Muscle layer of colon (tissue), 2 donors: ENCODE data around the gene KRTAP1-5.
"Not testable (repeated sequence)": the region's sequence is repeated elsewhere in the genome, so short reads cannot be mapped to it uniquely, and the experiment has no call there.

Experiments
- H3K27ac ChIP-seq: one replicate; pipeline ENCODE4 v1.7.0; 2013; ENCODE audit warnings: low read depth, mild to moderate bottlenecking, low read length, moderate library complexity
- H3K27me3 ChIP-seq, 2 donors: one replicate each; pipeline ENCODE4 v1.7.0; 2013; ENCODE audit warnings: low read length in 2 of 2, mild to moderate bottlenecking in 2 of 2; ENCODE audit not compliant: insufficient read depth in 2 of 2, control insufficient read depth in 1 of 2
- H3K36me3 ChIP-seq: one replicate; pipeline ENCODE4 v1.7.0; 2013; ENCODE audit warnings: mild to moderate bottlenecking, low read length; ENCODE audit not compliant: insufficient read depth
- H3K4me1 ChIP-seq: one replicate; pipeline ENCODE4 v1.7.0; 2013; ENCODE audit warnings: mild to moderate bottlenecking, low read length; ENCODE audit not compliant: insufficient read depth
- H3K4me3 ChIP-seq, 2 donors: one replicate each; pipeline ENCODE4 v1.7.0; 2013; ENCODE audit warnings: low read length in 2 of 2, low read depth in 1 of 2, mild to moderate bottlenecking in 1 of 2, moderate library complexity in 1 of 2
- H3K9ac ChIP-seq: one replicate; pipeline ENCODE4 v1.7.0; 2013; ENCODE audit warnings: low read length
- H3K9me3 ChIP-seq: one replicate; pipeline ENCODE4 v1.7.0; 2013; ENCODE audit warnings: mild to moderate bottlenecking, low read length
- donor health status: abdominal sarcoma.
- donor health status: Adenocarcinoma of cecum.

Gene KRTAP1-5

DNA sequence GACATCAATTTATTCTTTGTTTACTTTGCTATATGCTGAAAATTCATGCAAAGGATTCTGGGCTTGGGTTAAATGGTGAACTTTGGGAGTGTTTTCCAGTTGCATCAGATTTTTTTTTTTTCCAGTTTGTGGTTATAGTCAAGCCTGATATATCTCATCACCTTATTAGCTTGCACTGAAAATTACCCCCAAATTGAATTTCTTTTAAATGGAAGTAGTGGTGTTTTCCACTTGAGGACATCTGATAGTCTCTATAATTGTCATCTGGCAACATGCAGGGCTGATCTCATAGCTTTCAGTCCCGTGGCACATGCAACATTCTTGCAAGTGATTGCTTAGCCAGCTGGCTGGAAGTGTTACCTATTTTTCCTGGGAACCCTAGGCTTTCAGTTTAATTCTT lies 13.4 kb downstream of the KRTAP1-5 start:
- Histone ChIP-seq H3K4me1 (no peaks in the 10 kb centered on the region), H3K36me3 (no peaks in the 10 kb centered on the region), H3K27ac (no peak overlapping the region), H3K9ac (no peak overlapping the region), H3K9me3 (no peaks in the 10 kb centered on the region), H3K27me3 (peaks cover 0 to 3% of the 10 kb centered on the region in 2 donors), H3K4me3 (no peak overlapping the region)

DNA sequence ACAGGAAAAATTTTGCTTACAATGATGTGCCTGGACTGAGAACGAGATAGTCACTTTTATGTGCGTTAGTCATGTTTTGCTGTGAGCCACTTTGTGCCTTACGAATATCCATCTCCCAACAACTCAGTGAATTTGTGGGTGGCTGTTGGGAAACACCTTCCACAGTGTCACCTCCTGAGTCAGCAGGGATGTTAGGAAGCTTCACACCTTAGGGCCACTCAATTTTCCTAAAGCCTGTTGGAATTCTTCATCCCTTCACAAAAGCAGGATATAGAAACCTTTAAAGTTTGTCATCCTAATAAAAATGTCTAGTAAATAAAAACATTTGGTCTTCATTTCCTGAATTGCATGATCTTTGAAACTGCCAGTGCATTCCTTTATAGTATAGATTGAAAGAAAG lies 13.8 kb downstream of the KRTAP1-5 start:
- Histone ChIP-seq H3K4me1 (no peaks in the 10 kb centered on the region), H3K27me3 (peaks cover 0 to 3% of the 10 kb centered on the region in 2 donors), H3K9me3 (no peaks in the 10 kb centered on the region), H3K27ac (no peak overlapping the region), H3K9ac (no peak overlapping the region), H3K4me3 (no peak overlapping the region), H3K36me3 (no peaks in the 10 kb centered on the region)

DNA sequence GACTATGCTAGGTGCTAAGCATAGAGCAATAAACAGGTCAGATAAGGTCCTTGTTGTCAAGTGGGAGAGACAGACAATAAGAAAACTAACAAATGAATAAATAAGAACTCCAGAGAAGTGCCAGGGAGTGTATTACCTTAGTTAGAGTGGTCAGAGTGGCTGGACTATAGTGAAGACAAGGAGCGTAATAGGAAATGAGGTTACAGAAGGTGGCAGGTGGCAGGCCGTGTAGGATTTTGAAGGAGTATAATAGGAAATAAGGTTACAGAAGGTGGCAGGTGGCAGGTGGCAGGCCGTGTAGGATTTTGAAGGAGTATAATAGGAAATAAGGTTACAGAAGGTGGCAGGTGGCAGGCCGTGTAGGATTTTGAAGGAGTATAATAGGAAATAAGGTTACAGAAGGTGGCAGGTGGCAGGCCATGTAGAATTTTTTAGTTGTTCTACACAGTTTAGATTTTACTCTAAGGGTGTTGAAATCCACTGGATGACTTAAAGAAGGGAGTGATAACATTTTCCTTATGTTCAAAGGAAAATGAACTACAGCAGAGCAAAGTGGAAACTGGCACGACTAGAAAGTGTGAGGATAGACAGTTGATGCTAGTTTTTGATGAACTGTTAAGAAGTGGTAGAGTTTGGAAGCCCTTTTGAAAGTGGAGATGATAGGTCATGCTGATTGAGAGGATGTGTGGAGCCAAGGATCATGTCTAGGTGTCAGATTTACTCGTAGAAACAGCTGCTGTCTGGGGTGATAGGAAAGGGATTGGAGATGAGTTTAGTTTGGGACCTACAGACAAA lies 14.5 kb downstream of the KRTAP1-5 start:
- Histone ChIP-seq H3K27ac (no peak overlapping the region), H3K9me3 (no peaks in the 10 kb centered on the region), H3K9ac (no peak overlapping the region), H3K27me3 (peaks cover 0 to 3% of the 10 kb centered on the region in 2 donors), H3K36me3 (no peaks in the 10 kb centered on the region), H3K4me3 (no peak overlapping the region), H3K4me1 (no peaks in the 10 kb centered on the region)

DNA sequence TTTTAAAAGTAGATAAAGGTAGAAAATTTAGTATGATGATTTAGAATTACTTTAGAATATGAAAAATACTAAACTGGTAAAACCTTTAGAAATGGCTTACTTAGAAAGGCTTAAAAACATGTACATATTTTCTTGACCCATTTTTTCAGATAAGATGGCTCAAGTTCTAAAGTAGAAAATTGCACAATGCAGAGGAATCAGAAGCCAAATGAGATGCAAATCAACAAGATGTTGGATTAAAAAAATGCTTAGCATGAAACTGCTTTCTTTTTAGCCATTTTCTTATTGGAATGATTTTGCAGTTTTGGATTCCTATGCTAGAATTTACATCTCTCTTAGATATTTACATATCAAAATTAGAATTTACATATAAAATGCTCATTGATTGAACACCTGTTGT lies 16.6 kb downstream of the KRTAP1-5 start:
- peaks cover 0 to 3% of the 10 kb centered on the region in 2 donors for H3K27me3 ChIP-seq
- no peak overlapping the region for H3K27ac ChIP-seq
- H3K4me1 ChIP-seq: no peaks in the 10 kb centered on the region
- H3K9me3 ChIP-seq: no peaks in the 10 kb centered on the region
- no peak overlapping the region for H3K4me3 ChIP-seq
- no peak overlapping the region for H3K9ac ChIP-seq
- no peaks in the 10 kb centered on the region for H3K36me3 ChIP-seq

DNA sequence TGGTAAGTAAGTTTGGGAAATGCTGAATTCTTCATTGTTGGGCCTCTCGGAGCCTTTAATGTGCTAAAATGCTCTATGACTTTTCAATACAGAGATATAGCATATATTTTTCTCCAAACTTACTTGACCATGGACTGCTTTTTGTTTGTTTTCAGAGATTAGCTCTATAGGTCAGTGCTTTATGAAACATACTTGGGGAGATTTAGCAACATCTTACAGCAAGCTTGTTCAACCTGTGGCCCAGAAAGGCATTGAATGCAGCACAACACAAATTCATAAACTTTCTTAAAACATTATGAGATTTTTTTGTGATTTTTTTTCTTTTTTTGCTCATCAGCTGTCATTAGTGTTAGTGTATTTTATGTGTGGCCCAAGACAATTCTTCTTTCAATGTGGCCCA lies 17.1 kb downstream of the KRTAP1-5 start:
- Histone ChIP-seq H3K36me3 (no peaks in the 10 kb centered on the region), H3K4me1 (no peaks in the 10 kb centered on the region), H3K9me3 (no peaks in the 10 kb centered on the region), H3K9ac (no peak overlapping the region), H3K27ac (no peak overlapping the region), H3K4me3 (no peak overlapping the region), H3K27me3 (peaks cover 0 to 3% of the 10 kb centered on the region in 2 donors)

DNA sequence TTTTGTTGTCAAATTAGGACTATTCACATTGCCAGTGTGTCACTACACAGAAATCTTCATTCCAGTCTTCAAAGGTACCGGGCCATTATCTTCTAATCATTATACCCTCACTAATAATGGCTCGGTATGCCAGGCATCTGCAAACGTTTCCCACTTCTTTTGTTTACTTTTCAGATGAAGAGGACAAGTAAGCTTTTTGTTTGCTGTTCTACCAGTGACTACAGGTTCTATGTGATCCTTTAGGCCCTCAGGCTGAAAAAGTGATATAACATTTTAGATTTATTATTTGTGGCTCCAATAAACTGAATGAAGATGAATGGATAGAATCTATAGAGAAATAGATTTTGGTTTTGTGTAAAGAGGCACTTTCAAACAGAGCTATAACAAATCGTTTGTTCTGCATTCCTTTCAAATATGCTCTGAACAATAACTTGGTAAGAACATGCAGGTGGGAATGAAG lies 17.7 kb downstream of the KRTAP1-5 start:
- H3K27me3 ChIP-seq: no peaks in the 10 kb centered on the region
- H3K4me3 ChIP-seq: no peak overlapping the region
- no peak overlapping the region for H3K27ac ChIP-seq
- no peak overlapping the region for H3K9ac ChIP-seq
- no peaks in the 10 kb centered on the region for H3K36me3 ChIP-seq
- no peaks in the 10 kb centered on the region for H3K9me3 ChIP-seq
- H3K4me1 ChIP-seq: no peaks in the 10 kb centered on the region

DNA sequence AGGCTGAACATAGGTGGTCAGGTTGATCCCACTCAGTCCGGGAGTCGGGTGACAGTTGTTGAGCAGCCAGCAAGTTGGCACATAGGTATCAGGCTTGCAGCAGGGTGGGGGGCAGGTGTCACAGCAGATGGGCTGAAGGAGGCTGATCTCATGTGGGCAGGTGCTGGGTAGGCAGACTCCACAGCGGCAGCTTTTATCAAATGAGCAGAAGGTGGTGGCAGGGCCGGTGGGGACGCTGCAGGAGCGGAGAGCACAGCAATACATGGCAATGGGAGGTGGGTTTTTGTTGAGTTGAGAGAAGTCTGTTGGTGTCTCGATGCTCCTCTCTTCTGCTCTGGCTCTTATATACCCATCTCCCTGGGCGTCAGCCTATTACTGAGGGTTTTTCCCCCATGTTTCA lies 18.2 kb downstream of the KRTAP1-5 start, which contains the start of gene KRTAP3-1:
Gene KRTAP3-1 (minus strand): TSS at position 318 of the 400 bp plus-strand sequence. CDS start 54 bp downstream, at position 264.
- no peaks in the 10 kb centered on the region for H3K4me1 ChIP-seq
- no peaks in the 10 kb centered on the region for H3K9me3 ChIP-seq
- no peaks in the 10 kb centered on the region for H3K36me3 ChIP-seq
- no peak within 1 kb of the TSS for H3K4me3 ChIP-seq
- H3K27ac ChIP-seq: no peak within 1 kb of the TSS
- no peak within 1 kb of the TSS for H3K9ac ChIP-seq
- H3K27me3 ChIP-seq: no peaks in the 10 kb centered on the region

DNA sequence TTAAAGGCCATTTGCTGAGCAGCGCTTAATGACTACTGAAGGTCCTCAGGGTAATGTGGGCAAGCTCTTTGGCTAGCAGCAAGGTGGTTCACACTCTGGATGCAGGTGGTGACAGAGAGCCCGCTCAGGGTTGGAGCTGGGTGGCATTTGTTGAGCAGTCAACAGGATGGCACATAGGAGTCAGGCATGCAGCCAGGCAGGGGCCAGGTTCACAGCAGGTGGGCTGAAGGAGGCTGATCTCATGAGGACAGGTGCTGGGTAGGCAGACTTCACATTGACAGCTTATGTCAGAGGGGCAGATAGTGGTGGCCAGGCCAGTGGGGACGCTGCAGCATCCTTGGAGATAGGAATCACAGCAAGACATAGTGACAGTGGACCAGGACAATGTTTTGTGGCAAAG lies 22.6 kb downstream of the KRTAP1-5 start:
- Histone ChIP-seq H3K27ac (no peak overlapping the region), H3K9ac (no peak overlapping the region), H3K9me3 (no peaks in the 10 kb centered on the region), H3K4me3 (no peak overlapping the region), H3K4me1 (no peaks in the 10 kb centered on the region), H3K27me3 (no peaks in the 10 kb centered on the region), H3K36me3 (no peaks in the 10 kb centered on the region)

DNA sequence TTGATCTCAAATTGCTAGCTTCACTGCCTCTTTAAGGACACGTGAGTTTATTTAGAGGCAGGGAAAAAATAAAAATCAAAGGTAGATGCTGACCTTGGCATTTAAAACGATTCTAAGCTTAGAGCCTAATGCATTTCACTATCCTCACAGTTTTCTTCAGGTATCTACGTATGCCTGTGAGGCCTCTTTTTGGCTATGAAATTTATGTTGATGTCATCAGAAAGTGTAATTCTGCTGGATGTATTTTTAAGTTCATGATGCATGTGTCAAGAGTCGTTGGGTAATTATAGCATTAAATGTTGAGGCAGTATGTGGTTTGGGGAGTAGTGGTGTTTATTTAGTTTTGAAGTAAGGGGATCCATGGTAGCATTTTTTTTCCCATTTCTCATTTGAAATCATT lies 23.1 kb downstream of the KRTAP1-5 start:
- H3K4me1 ChIP-seq: no peaks in the 10 kb centered on the region
- H3K27me3 ChIP-seq: no peaks in the 10 kb centered on the region
- H3K9me3 ChIP-seq: no peaks in the 10 kb centered on the region
- no peak overlapping the region for H3K27ac ChIP-seq
- no peak overlapping the region for H3K4me3 ChIP-seq
- H3K36me3 ChIP-seq: no peaks in the 10 kb centered on the region
- H3K9ac ChIP-seq: no peak overlapping the region

DNA sequence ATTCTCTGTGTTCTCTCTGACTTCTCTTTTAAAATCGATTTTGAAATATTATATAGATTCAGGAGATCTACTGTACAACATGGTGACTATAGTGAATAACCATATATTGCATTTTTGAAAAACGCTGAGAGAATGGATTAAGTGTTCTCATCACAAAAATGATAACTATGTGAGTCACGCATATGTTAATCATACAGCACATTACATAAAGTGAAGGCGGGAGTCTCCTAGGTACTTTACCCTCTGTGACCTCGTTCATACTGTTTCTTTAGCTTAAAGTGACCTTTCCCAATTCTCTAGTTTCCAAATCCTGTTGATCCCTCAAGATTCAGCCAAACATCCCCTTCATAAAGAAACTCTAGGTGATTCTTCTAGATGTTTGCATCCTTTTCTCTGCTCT lies 24.2 kb downstream of the KRTAP1-5 start:
- Histone ChIP-seq H3K27me3 (no peaks in the 10 kb centered on the region), H3K27ac (no peak overlapping the region), H3K4me3 (no peak overlapping the region), H3K4me1 (no peaks in the 10 kb centered on the region), H3K9me3 (no peaks in the 10 kb centered on the region), H3K9ac (no peak overlapping the region), H3K36me3 (no peaks in the 10 kb centered on the region)

DNA sequence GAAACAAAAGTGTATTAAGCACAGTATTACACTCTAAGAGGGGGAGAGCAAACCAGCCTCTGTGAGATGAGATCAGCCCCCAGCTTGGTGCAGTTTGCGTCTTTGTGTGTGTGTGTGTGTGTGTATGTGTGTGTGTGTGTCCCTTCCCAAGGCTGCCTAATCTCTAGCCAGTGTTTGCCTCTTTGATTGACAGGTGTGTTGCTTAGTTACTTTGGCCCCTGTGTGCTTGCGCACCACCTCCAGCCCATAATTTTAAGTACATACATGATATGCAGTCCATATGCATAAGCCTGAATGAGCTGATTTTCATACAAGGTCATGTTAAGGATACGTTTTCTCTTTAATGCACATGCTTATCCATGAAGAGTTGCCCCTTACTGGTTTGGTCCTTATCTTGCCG lies 25.2 kb downstream of the KRTAP1-5 start:
- H3K36me3 ChIP-seq: no peaks in the 10 kb centered on the region
- H3K27me3 ChIP-seq: no peaks in the 10 kb centered on the region
- no peaks in the 10 kb centered on the region for H3K9me3 ChIP-seq
- H3K4me3 ChIP-seq: no peak overlapping the region
- H3K9ac ChIP-seq: no peak overlapping the region
- no peaks in the 10 kb centered on the region for H3K4me1 ChIP-seq
- H3K27ac ChIP-seq: no peak overlapping the region

DNA sequence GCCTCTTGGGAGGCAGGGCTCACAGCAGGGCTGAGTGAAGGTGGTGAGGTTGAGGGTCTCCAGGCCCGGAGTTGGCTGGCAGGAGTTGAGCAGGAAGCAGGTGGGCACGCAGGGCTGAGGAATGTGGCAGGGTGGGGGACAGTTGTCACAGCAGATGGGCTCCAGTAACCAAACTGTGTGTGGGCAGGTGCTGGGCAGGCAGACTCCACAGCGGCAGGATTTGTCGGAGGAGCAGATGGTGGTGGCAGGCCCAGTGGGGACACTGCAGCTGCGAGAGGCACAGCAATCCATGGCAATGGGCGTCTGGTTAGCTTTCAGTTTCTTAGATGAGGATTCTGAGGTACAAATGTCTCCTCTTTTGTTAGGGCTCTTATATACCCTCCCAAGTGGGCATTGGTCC lies 27.4 kb downstream of the KRTAP1-5 start, which contains the start of gene KRTAP3-2:
Gene KRTAP3-2 (minus strand): TSS at position 344 of the 400 bp plus-strand sequence. CDS start 53 bp downstream, at position 291.
- not testable (repeated sequence) for H3K27ac ChIP-seq, H3K9ac ChIP-seq, H3K4me3 ChIP-seq, H3K4me1 ChIP-seq, H3K9me3 ChIP-seq, H3K36me3 ChIP-seq, H3K27me3 ChIP-seq
